K562 (cell line): ENCODE results near the gene DDIT3. TPM values are rescaled to one million over a fixed set of nuclear protein-coding genes. Genes with fewer than 3 reads are reported as not detected.

Experiments
- ATAC-seq: fragments of 200-7000 bp; cut with Tn5 transposase; 3 replicates; pipeline ENCODE4 v1.9.1; 2020; ENCODE audit warnings: moderate library complexity
- BruUV-seq: library from RNA; stranded (reverse); fragments of 400-500 nt; replicated peaks from 2 replicates; lab custom pipeline; 2021; lab: Mats Ljungman, UMichigan
- CTCF ChIA-PET: fragments of 300-600 bp; formaldehyde crosslinking; extraction: SDS; loops from one replicate; lab custom pipeline; 2021; ENCODE audit warnings: low intra/inter-chr PET ratio; lab: Yijun Ruan, JAX
- POLR2A ChIA-PET: fragments of 300-600, 350-650 bp; sonication (Branson Sonifier 250); formaldehyde crosslinking; extraction: SDS; loops from one replicate; lab custom pipeline; 2021; ENCODE audit warnings: antibody characterized with exemption, inconsistent platforms; lab: Yijun Ruan, JAX
- DNase-seq, 4 experiments: peaks; one replicate each; pipeline versions ENCODE4 v3.0.0 to v3.0.0-alpha.2; 2011 to 2018; ENCODE audit warnings: low spot score in 3 of 4, mixed read lengths in 3 of 4; ENCODE audit errors: extremely low read depth in 1 of 4
- FAIRE-seq: peaks from 2 replicates; lab custom pipeline; 2011; peaks lifted over from hg19 to GRCh38; lab: Jason Lieb, UNC
- H2AFZ ChIP-seq: 2 replicates; pipeline ENCODE4 v1.6.0; 2011; ENCODE audit warnings: low read depth, low read length, control low read depth, inconsistent platforms
- H3K27ac ChIP-seq: fragments of 200-600 bp; 3 replicates; pipeline ENCODE4 v1.8.0; 2011; ENCODE audit warnings: low read depth, mild to moderate bottlenecking, control low read depth, inconsistent platforms, low read length, moderate library complexity, mixed read lengths; ENCODE audit errors: extremely low read depth
- H3K27me3 ChIP-seq, 2 experiments: fragments of 300-600 bp in 1 of 2; 2 replicates in 1 of 2; 3 replicates in 1 of 2; pipeline versions ENCODE4 v1.6.0 to v1.8.0; 2011; ENCODE audit warnings: inconsistent platforms in 2 of 2, low read length in 2 of 2, mild to moderate bottlenecking in 1 of 2, mixed read lengths in 1 of 2, moderate library complexity in 1 of 2; ENCODE audit not compliant: control insufficient read depth in 2 of 2, insufficient read depth in 2 of 2
- H3K36me3 ChIP-seq: fragments of 300-600 bp; 3 replicates; pipeline ENCODE4 v1.8.0; 2011; ENCODE audit warnings: mild to moderate bottlenecking, low read length, inconsistent platforms; ENCODE audit not compliant: control insufficient read depth, insufficient read depth
- H3K4me1 ChIP-seq, 2 experiments: fragments of 200-600 bp in 1 of 2; replicated peaks in 1 of 2; 2 replicates in 1 of 2; 3 replicates in 1 of 2; pipeline versions ENCODE4 v1.5.1 to v1.8.0; 2011; ENCODE audit warnings: inconsistent platforms in 2 of 2, low read length in 2 of 2, mild to moderate bottlenecking in 1 of 2, mixed read lengths in 1 of 2, moderate library complexity in 1 of 2; ENCODE audit not compliant: control insufficient read depth in 2 of 2, insufficient read depth in 2 of 2
- H3K4me2 ChIP-seq: 2 replicates; pipeline ENCODE4 v1.6.1; 2011; ENCODE audit warnings: low read length, control low read depth, inconsistent platforms, mixed read lengths; ENCODE audit not compliant: insufficient read depth
- H3K4me3 ChIP-seq: fragments of 200-600 bp; sonication (generic), shearing (Covaris generic); 2 replicates; pipeline ENCODE4 v1.5.1; 2016; ENCODE audit warnings: control low read depth, inconsistent platforms
- H3K79me2 ChIP-seq: fragments of 200-600 bp; 3 replicates; pipeline ENCODE4 v1.8.0; 2011; ENCODE audit warnings: low read length, inconsistent platforms; ENCODE audit not compliant: control insufficient read depth, insufficient read depth
- H3K9ac ChIP-seq, 2 experiments: 2 replicates each; pipeline versions ENCODE4 v1.6.0 to v1.6.1; 2011; ENCODE audit warnings: low read depth in 2 of 2, low read length in 2 of 2, control low read depth in 1 of 2, inconsistent platforms in 1 of 2, mild to moderate bottlenecking in 1 of 2, mixed read lengths in 1 of 2; ENCODE audit not compliant: insufficient read depth in 1 of 2
- H3K9me1 ChIP-seq: one replicate; pipeline ENCODE4 v1.6.0; 2011; ENCODE audit warnings: inconsistent platforms, mild to moderate bottlenecking, low read length, moderate library complexity; ENCODE audit not compliant: control insufficient read depth, insufficient read depth
- H3K9me3 ChIP-seq: replicated peaks from 2 replicates; pipeline ENCODE4 v1.5.1; 2011; ENCODE audit warnings: low read depth, low read length, inconsistent platforms; ENCODE audit not compliant: control insufficient read depth, insufficient read depth
- H4K20me1 ChIP-seq: replicated peaks from 2 replicates; pipeline ENCODE4 v1.6.1; 2011; ENCODE audit warnings: low read length, inconsistent platforms, mixed read lengths; ENCODE audit not compliant: control insufficient read depth, insufficient read depth
- ASH1L ChIP-seq: fragments of 450-650 bp; IDR thresholded peaks from 2 replicates; pipeline ENCODE4 v1.6.1; 2018; ENCODE audit warnings: borderline replicate concordance, mild to moderate bottlenecking, low read depth; ENCODE audit not compliant: partially characterized antibody
- ATF4 ChIP-seq: fragments of 450-650 bp; formaldehyde crosslinking; IDR thresholded peaks from 2 replicates; pipeline ENCODE4 v1.4.0; 2022; ENCODE audit warnings: mild to moderate bottlenecking, moderate library complexity
- BACH1 ChIP-seq: fragments of 200-800 bp; sonication (Bioruptor generic); IDR thresholded peaks from 2 replicates; pipeline ENCODE4 v1.6.1; 2016; ENCODE audit warnings: missing genetic modification characterization, missing compliant biosample characterization
- BCOR ChIP-seq: fragments of 450-650 bp; IDR thresholded peaks from 2 replicates; pipeline ENCODE4 v1.6.1; 2016
- CBX1 ChIP-seq: sonication (generic); IDR thresholded peaks from 2 replicates; pipeline ENCODE4 v1.6.1; 2016; ENCODE audit warnings: antibody characterized with exemption, low read depth, mild to moderate bottlenecking
- CHD2 ChIP-seq: IDR thresholded peaks from 2 replicates; pipeline ENCODE4 v1.6.1; 2011; ENCODE audit warnings: low read depth, low read length
- DDX20 ChIP-seq: fragments of 450-650 bp; IDR thresholded peaks from 2 replicates; pipeline ENCODE4 v1.6.1; 2016; ENCODE audit warnings: missing genetic modification characterization, low read depth, mild to moderate bottlenecking, missing compliant biosample characterization, moderate library complexity
- GABPB2 ChIP-seq: fragments of 250-450 bp; sonication (Bioruptor Pico); conservative IDR thresholded peaks from 2 replicates; pipeline ENCODE4 v1.5.1; 2021; ENCODE audit warnings: mild to moderate bottlenecking
- GTF2A2 ChIP-seq: IDR thresholded peaks from 2 replicates; pipeline ENCODE4 v1.6.1; 2016; ENCODE audit warnings: mild to moderate bottlenecking, missing genetic modification characterization, missing compliant biosample characterization
- KAT8 ChIP-seq: fragments of 450-650 bp; IDR thresholded peaks from 2 replicates; pipeline ENCODE4 v1.6.1; 2016; ENCODE audit warnings: low read depth, mild to moderate bottlenecking
- ZBTB11 ChIP-seq, 3 experiments: fragments of 200-800 bp in 1 of 3; fragments of 250-450 bp in 1 of 3; fragments of 450-650 bp in 1 of 3; sonication (Bioruptor Pico) in 1 of 3; sonication (Bioruptor generic) in 1 of 3; formaldehyde crosslinking in 1 of 3; IDR thresholded peaks; 2 replicates each; pipeline versions ENCODE4 v1.6.1 to v1.8.0; 2016 to 2022; ENCODE audit warnings: mild to moderate bottlenecking in 2 of 3, missing genetic modification characterization in 2 of 3, missing compliant biosample characterization in 1 of 3, moderate library complexity in 1 of 3
- ZNF699 ChIP-seq: fragments of 250-450 bp; sonication (Bioruptor Pico); IDR thresholded peaks from 2 replicates; pipeline ENCODE4 v1.8.0; 2021; ENCODE audit warnings: mild to moderate bottlenecking, moderate library complexity; ENCODE audit not compliant: insufficient replicate concordance
- WGBS: fragments of 100-300 bp; shearing (Covaris generic); methylation state at CpG from one replicate; pipeline ENCODE4 v1.1.6; 2016; ENCODE audit warnings: low coverage, mixed read lengths; ENCODE audit not compliant: insufficient coverage; ENCODE audit errors: missing lambda C conversion rate; 5-methylcytosine and 5-hydroxymethylcytosine counted together
- in situ Hi-C: fragments of 300-500 bp; cut with MboI; formaldehyde crosslinking; loops from 4 replicates; pipeline ENCODE4 v1.15.0; 2018; ENCODE audit warnings: inconsistent platforms, mixed read lengths
- intact Hi-C: fragments of 100-400 bp; cut with micrococcal nuclease; formaldehyde crosslinking; loops from 2 replicates; pipeline ENCODE4 v1.14.2; 2022
- polyA plus RNA-seq, 8 experiments: library from polyadenylated mRNA; depleted of rRNA in 4 of 8; stranded (reverse) in 5 of 8; unstranded in 3 of 8; fragments of >200 nt; fragmentation: Nextera tagmentation in 2 of 8; fragmentation: Illumina TruSeq in 1 of 8; extraction: Ambion mirVana in 2 of 8; extraction: Trizol in 1 of 8; gene quantifications; 2 replicates each; pipeline versions ENCODE4 v1.2.1 to v1.2.3, GENCODE V29; 2011 to 2014; ENCODE audit warnings: inconsistent platforms in 1 of 8, missing spikeins in 1 of 8
- total RNA-seq, 7 experiments: library from RNA; depleted of rRNA in 6 of 7; stranded (reverse); fragments of >200 nt in 6 of 7; fragmentation: Illumina TruSeq in 2 of 7; extraction: Trizol in 2 of 7; gene quantifications; 2 replicates each; pipeline versions ENCODE4 v1.2.1 to v1.2.3, GENCODE V29; 2011 to 2021; ENCODE audit warnings: low replicate concordance in 1 of 7

Gene DDIT3
- total and polyA plus RNA-seq, 9 of the 15 experiments (the other 6 are each of a cell fraction or from before 2014, with no cell fraction given) = 59.1 to 272 (median 89.9) TPM

- no peak overlapping the region for H3K9ac ChIP-seq
- no peak for TF ChIP-seq KAT8
- no peak for TF ChIP-seq GABPB2 (CRISPR knock-in tag)
- TF ChIP-seq ZBTB11 (CRISPR knock-in tag; IDR thresholded peaks at IDR 0.05) = no peak
- no peak for TF ChIP-seq GTF2A2
- TF ChIP-seq DDX20 (tag) = no peak
- TF ChIP-seq ZNF699 (CRISPR knock-in tag) = no peak
- TF ChIP-seq BACH1 = no peak
- TF ChIP-seq CHD2 = no peak
- TF ChIP-seq ASH1L = no peak
- no peak for TF ChIP-seq CBX1
- TF ChIP-seq BCOR = no peak
- no peak for TF ChIP-seq ATF4
- TF ChIP-seq, all 486 proteins: peak for 0
- intact Hi-C loops = no loop called here
- H3K27me3 ChIP-seq = peaks cover 14 to 41% of the 10 kb centered on the region in 2 experiments; a peak in 4 of 5 replicates
- no peaks in the 10 kb centered on the region for H3K9me3 ChIP-seq
- POLR2A ChIA-PET = interaction anchor here (0.7 to 1.1 kb wide), 4 partner anchors 9 to 14 kb away, joined by 3 to 4 read pairs (median 4); no protein-coding TSS in a partner anchor
- ATAC-seq = no peak
- H3K4me3 ChIP-seq = no peak overlapping the region
- 9% methylated on average over 4 of the region's 4 CpGs for WGBS
- CTCF ChIA-PET = no interaction called here
- H3K4me2 ChIP-seq = no peak overlapping the region
- in situ Hi-C loops = no loop called here
- no peaks in the 10 kb centered on the region for H4K20me1 ChIP-seq
- no peak overlapping the region for H2AFZ ChIP-seq
- H3K9me1 ChIP-seq = no peaks in the 10 kb centered on the region
- FAIRE-seq = no peak
- H3K4me1 ChIP-seq = peaks cover 18 to 26% of the 10 kb centered on the region in 2 experiments
- no peaks in the 10 kb centered on the region for H3K36me3 ChIP-seq
- no peak for DNase-seq
- no peaks in the 10 kb centered on the region for H3K79me2 ChIP-seq
- BruUV-seq = no TSS peak
- no peak overlapping the region for H3K27ac ChIP-seq
Observed at GRCh38 chr12:57470970-57471656, 49.2 kb downstream of the DDIT3 start.
